Transverse colon (tissue), 4 donors: Measurements from ENCODE around the gene FBLN2.

Experiments
- POLR2A ChIP-seq: fragments of 450-650 bp; IDR thresholded peaks from one replicate; pipeline ENCODE4 v1.6.1; 2016; ENCODE audit warnings: antibody characterized with exemption, mild to moderate bottlenecking, moderate library complexity
- POLR2AphosphoS5 ChIP-seq, 3 donors: sonication (generic); formaldehyde crosslinking; IDR thresholded peaks; one replicate each; pipeline ENCODE4 v1.6.1; 2016; ENCODE audit warnings: antibody characterized with exemption in 3 of 3
- TF ChIP-seq, protein P1 (sequence below), 5 experiments: fragments of 200-600 bp in 3 of 5; fragments of 450-650 bp in 2 of 5; sonication (generic) in 3 of 5; IDR thresholded peaks; 1 replicate in 2 of 5; 2 replicates in 3 of 5; pipeline ENCODE4 v1.5.1; 2016 to 2017; ENCODE audit warnings: antibody characterized with exemption in 5 of 5, inconsistent platforms in 3 of 5, mild to moderate bottlenecking in 2 of 5, moderate library complexity in 1 of 5

DNA sequence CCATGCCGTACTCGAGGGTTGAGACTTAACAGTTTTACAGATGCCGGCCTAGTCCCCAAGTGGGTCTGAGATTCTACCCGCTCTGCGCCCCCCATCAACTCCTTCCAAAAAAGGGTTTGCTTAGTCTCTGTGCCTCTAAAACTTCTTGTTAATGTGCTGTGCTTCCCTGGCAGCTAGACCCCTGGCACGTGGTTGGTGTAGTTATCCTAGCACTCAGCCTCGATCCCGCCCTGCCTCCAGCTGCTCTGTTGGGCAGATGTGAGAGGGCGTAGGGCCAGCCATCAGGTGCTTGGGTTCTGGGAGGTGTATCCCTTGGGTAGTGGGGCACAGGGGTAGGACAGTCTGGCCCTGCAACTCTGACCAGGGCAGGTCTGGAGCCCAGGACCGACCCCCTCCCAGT is 79.5 kb downstream of the FBLN2 start:
- TF ChIP-seq, protein P1, sequence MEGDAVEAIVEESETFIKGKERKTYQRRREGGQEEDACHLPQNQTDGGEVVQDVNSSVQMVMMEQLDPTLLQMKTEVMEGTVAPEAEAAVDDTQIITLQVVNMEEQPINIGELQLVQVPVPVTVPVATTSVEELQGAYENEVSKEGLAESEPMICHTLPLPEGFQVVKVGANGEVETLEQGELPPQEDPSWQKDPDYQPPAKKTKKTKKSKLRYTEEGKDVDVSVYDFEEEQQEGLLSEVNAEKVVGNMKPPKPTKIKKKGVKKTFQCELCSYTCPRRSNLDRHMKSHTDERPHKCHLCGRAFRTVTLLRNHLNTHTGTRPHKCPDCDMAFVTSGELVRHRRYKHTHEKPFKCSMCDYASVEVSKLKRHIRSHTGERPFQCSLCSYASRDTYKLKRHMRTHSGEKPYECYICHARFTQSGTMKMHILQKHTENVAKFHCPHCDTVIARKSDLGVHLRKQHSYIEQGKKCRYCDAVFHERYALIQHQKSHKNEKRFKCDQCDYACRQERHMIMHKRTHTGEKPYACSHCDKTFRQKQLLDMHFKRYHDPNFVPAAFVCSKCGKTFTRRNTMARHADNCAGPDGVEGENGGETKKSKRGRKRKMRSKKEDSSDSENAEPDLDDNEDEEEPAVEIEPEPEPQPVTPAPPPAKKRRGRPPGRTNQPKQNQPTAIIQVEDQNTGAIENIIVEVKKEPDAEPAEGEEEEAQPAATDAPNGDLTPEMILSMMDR (IDR thresholded peaks at IDR 0.05) = no peak
- TF ChIP-seq POLR2AphosphoS5 (IDR thresholded peaks at IDR 0.05) (no peak), POLR2A (no peak)
